Astrocyte (in vitro differentiated cells and primary cell): ENCODE results near the gene PIP4K2C. TPM values are rescaled to one million over a fixed set of nuclear protein-coding genes. Genes with fewer than 3 reads are reported as not detected.

Experiments used
- DNase-seq: peaks from one replicate; pipeline ENCODE4 v3.0.0-alpha.2; 2010; ENCODE audit warnings: low read depth
- FAIRE-seq: peaks from 2 replicates; lab custom pipeline; 2011; peaks lifted over from hg19 to GRCh38; lab: Jason Lieb, UNC
- H2AFZ ChIP-seq: 2 replicates; pipeline ENCODE4 v1.6.0; 2012; ENCODE audit warnings: low read depth, low read length, inconsistent platforms
- H3K27ac ChIP-seq: 2 replicates; pipeline ENCODE4 v1.5.1; 2011; ENCODE audit warnings: low read depth, low read length, inconsistent platforms
- H3K27me3 ChIP-seq: 2 replicates; pipeline ENCODE4 v1.6.0; 2011; ENCODE audit warnings: low read length, inconsistent platforms; ENCODE audit not compliant: insufficient read depth
- H3K36me3 ChIP-seq: 2 replicates; pipeline ENCODE4 v1.5.1; 2011; ENCODE audit warnings: low read length, inconsistent platforms; ENCODE audit not compliant: insufficient read depth
- H3K4me1 ChIP-seq: 2 replicates; pipeline ENCODE4 v1.5.1; 2011; ENCODE audit warnings: low read length, inconsistent platforms; ENCODE audit not compliant: insufficient read depth
- H3K4me2 ChIP-seq: 2 replicates; pipeline ENCODE4 v1.6.0; 2012; ENCODE audit warnings: low read length, inconsistent platforms
- H3K4me3 ChIP-seq: 2 replicates; pipeline ENCODE4 v1.5.1; 2011; ENCODE audit warnings: low read depth, mild to moderate bottlenecking, low read length, inconsistent platforms; ENCODE audit not compliant: insufficient read depth
- H3K79me2 ChIP-seq: 2 replicates; pipeline ENCODE4 v1.6.0; 2012; ENCODE audit warnings: mild to moderate bottlenecking, low read length, inconsistent platforms; ENCODE audit not compliant: insufficient read depth
- H3K9ac ChIP-seq: 2 replicates; pipeline ENCODE4 v1.6.0; 2012; ENCODE audit warnings: mild to moderate bottlenecking, low read length, inconsistent platforms
- H3K9me3 ChIP-seq: 2 replicates; pipeline ENCODE4 v1.5.1; 2012; ENCODE audit warnings: low read depth, mild to moderate bottlenecking, low read length, inconsistent platforms; ENCODE audit not compliant: insufficient read depth
- H4K20me1 ChIP-seq: 2 replicates; pipeline ENCODE4 v1.6.0; 2012; ENCODE audit warnings: low read length, inconsistent platforms; ENCODE audit not compliant: insufficient read depth
- H3K27ac Mint-ChIP-seq: one replicate; pipeline ENCODE4 v1.8.0; 2021; ENCODE audit warnings: mild to moderate bottlenecking, mixed read lengths; ENCODE audit not compliant: unreplicated experiment
- H3K27me3 Mint-ChIP-seq: one replicate; pipeline ENCODE4 v1.8.0; 2021; ENCODE audit warnings: low read depth, mixed read lengths; ENCODE audit not compliant: unreplicated experiment
- H3K36me3 Mint-ChIP-seq: one replicate; pipeline ENCODE4 v1.8.0; 2021; ENCODE audit warnings: low read depth, mixed read lengths; ENCODE audit not compliant: unreplicated experiment
- H3K4me1 Mint-ChIP-seq: one replicate; pipeline ENCODE4 v1.8.0; 2021; ENCODE audit warnings: low read depth, mixed read lengths; ENCODE audit not compliant: unreplicated experiment
- H3K4me3 Mint-ChIP-seq: one replicate; pipeline ENCODE4 v1.8.0; 2021; ENCODE audit warnings: mild to moderate bottlenecking, moderate library complexity, mixed read lengths; ENCODE audit not compliant: unreplicated experiment
- H3K9me3 Mint-ChIP-seq: one replicate; pipeline ENCODE4 v1.8.0; 2021; ENCODE audit warnings: mild to moderate bottlenecking, mixed read lengths; ENCODE audit not compliant: unreplicated experiment
- CTCF ChIP-seq: IDR thresholded peaks from 2 replicates; pipeline ENCODE4 v1.5.1; 2011; ENCODE audit warnings: low read depth, mild to moderate bottlenecking, inconsistent platforms, low read length, moderate library complexity; ENCODE audit not compliant: insufficient read depth
- EZH2 ChIP-seq: IDR thresholded peaks from 2 replicates; pipeline ENCODE4 v1.6.1; 2012; ENCODE audit warnings: mild to moderate bottlenecking, low read length, inconsistent platforms; ENCODE audit not compliant: insufficient read depth
- total RNA-seq: library from RNA; stranded (reverse); gene quantifications from 2 replicates; pipeline ENCODE4 v1.2.1, GENCODE V29; 2021

Gene PIP4K2C
- total RNA-seq, 1 donor from 2014 or later: 43.3 TPM

GRCh38 chr12:57603324-57603723 lies 12.3 kb downstream of the PIP4K2C start:
- Histone ChIP-seq H3K27me3 (no peaks in the 10 kb centered on the region), H4K20me1 (no peaks in the 10 kb centered on the region), H3K9me3 (no peaks in the 10 kb centered on the region), H3K9ac (no peak overlapping the region), H3K36me3 (peaks cover 2% of the 10 kb centered on the region), H3K4me1 (peaks cover 12% of the 10 kb centered on the region), H3K4me3 (no peak overlapping the region), H2AFZ (no peak overlapping the region), H3K27ac (no peak overlapping the region), H3K79me2 (no peaks in the 10 kb centered on the region), H3K4me2 (no peak overlapping the region)
- DNase-seq (no peak), FAIRE-seq (no peak)
- H3K9me3 Mint-ChIP-seq: peaks cover 2% of the 10 kb centered on the region
- peaks cover 17% of the 10 kb centered on the region for H3K4me1 Mint-ChIP-seq
- H3K4me3 Mint-ChIP-seq: peak overlapping the region; percentile 86
- H3K36me3 Mint-ChIP-seq: peaks cover 40% of the 10 kb centered on the region
- H3K27ac Mint-ChIP-seq: no peak overlapping the region
- no peak for TF ChIP-seq CTCF
- no peak for TF ChIP-seq EZH2
- peaks cover 1% of the 10 kb centered on the region for H3K27me3 Mint-ChIP-seq

DNA sequence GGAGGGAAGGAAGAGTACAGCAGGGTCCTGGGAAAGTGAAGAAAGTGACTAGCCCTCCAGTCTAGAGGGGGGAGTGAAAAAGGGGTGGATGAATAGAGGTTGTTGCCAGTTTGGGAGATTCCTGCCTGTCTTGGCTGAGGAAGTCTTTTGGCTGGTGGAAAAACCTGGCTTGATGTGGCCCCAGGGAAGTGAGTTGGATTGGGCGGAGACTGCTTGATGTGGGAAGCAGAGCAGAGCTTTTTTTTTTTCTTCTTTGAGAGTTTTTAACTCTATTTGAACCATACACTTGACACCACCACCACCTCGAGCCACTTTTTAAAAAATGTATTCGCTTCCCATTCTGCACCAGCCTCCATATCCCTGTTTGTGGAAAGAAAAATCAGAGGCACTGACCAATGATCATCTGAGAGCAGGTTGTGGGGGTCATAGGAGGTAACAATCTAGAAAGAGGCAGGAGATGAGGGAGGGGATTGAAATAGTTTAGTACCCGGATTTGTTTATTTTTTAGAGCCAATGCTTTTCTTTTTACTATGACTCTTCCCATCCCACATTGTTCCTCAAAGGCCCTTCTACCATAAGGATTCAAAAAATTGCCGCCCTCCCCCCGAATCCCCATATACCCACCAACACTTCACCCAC lies 12.9 kb downstream of the PIP4K2C start:
- FAIRE-seq: no peak
- H3K4me3 Mint-ChIP-seq: peak overlapping the region; percentile 86

More for the DNA sequence above, 12.9 kb downstream of the PIP4K2C start:
- DNase-seq: peak; percentile 64
- peak overlapping the region; percentile 88 for H3K9ac ChIP-seq
- H2AFZ ChIP-seq: peak overlapping the region; percentile 99
- H4K20me1 ChIP-seq: no peaks in the 10 kb centered on the region
- Mint-ChIP-seq H3K36me3 (peaks cover 42% of the 10 kb centered on the region), H3K9me3 (peaks cover 2% of the 10 kb centered on the region), H3K4me1 (peaks cover 17% of the 10 kb centered on the region), H3K27me3 (peaks cover 5% of the 10 kb centered on the region), H3K27ac (peak overlapping the region; percentile 91)
- TF ChIP-seq EZH2 (no peak), CTCF (no peak)
- H3K27me3 ChIP-seq: no peaks in the 10 kb centered on the region
- H3K27ac ChIP-seq: peak overlapping the region; percentile 41
- H3K79me2 ChIP-seq: no peaks in the 10 kb centered on the region
- H3K9me3 ChIP-seq: no peaks in the 10 kb centered on the region
- peaks cover 2% of the 10 kb centered on the region for H3K36me3 ChIP-seq
- peaks cover 12% of the 10 kb centered on the region for H3K4me1 ChIP-seq
- peak overlapping the region; percentile 75 for H3K4me3 ChIP-seq
- H3K4me2 ChIP-seq: peak overlapping the region; percentile 95
